Fibroblast of gingiva (primary cell): ENCODE data around the gene NASP.

Experiments used
- DNase-seq: peaks from one replicate; pipeline ENCODE4 v3.0.0-alpha.2; 2011; ENCODE audit warnings: low read depth

The NASP gene, protein sequence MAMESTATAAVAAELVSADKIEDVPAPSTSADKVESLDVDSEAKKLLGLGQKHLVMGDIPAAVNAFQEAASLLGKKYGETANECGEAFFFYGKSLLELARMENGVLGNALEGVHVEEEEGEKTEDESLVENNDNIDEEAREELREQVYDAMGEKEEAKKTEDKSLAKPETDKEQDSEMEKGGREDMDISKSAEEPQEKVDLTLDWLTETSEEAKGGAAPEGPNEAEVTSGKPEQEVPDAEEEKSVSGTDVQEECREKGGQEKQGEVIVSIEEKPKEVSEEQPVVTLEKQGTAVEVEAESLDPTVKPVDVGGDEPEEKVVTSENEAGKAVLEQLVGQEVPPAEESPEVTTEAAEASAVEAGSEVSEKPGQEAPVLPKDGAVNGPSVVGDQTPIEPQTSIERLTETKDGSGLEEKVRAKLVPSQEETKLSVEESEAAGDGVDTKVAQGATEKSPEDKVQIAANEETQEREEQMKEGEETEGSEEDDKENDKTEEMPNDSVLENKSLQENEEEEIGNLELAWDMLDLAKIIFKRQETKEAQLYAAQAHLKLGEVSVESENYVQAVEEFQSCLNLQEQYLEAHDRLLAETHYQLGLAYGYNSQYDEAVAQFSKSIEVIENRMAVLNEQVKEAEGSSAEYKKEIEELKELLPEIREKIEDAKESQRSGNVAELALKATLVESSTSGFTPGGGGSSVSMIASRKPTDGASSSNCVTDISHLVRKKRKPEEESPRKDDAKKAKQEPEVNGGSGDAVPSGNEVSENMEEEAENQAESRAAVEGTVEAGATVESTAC

DNA sequence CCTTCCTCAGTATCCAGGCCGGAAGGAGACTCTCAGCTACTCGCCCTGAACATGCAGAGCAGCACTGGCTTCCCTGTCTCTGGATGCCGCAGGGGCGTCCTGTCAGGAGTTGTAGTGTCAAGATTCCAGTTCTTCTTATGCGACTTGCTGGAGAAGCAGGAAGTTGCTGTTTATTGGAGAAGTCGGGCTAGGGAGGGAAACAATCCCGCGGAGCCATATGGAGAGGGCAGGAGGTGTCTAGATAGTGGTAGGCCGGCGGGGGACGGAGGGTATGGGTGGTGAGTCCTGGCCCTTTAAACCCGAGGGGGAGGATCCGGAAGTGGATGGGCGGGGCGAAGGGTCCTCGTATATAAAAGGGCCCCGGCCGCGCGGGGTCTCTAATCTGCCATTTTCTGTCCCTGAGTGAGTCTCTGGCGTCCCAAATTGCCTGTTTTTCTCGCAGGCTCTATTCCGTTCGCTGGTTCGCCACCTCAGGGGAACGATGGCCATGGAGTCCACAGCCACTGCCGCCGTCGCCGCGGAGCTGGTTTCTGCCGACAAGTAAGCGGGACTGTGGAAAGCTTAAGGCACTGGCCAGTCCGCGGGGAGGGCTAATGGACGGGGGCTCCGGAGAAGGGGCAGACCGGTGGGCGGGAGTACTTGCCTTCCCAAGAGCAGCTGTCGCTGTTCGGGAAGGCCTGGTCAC, at the start of gene NASP:
TSS of gene NASP (plus strand) at position 376 of the 685 bp plus-strand sequence. CDS start at position 482, 106 bp downstream.
- DNase-seq = peak; percentile 72

DNA sequence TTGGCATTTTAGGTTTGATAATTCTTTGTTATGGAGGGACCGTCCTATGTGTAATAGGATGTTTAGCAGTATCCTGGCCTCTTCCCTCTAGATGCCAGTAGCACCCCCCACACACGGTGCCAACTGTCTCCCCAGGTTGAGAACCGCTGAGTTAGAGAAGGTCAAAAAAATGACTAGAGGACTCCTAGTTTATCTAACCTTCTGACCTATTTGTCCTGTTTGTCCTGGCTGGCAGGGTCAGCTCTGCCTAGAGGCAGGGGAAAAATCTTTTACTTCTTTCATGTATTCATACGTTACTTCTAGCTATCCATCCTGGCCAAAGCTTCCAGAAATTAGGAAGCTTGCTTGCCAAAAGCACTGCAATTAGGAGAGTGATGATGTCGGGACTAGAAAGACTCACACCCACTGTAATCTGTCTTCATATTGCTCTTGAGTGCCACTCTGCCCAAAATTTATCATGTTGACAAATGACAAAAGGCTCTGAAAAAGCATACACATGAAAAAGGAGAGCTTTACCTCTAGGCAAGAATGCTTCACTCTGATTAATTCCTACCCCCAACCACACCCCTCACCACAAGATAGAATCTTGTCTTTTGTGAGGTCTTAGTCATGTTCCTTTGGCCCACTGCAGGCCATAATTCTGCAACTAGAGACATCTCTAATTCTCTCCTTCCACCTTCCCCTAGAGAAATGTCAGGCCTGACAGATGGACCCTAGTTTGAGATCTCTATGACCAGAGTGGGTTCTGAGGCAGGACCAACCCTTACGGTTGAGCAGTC, 47.7 kb upstream of the NASP start:
- DNase-seq = no peak

DNA sequence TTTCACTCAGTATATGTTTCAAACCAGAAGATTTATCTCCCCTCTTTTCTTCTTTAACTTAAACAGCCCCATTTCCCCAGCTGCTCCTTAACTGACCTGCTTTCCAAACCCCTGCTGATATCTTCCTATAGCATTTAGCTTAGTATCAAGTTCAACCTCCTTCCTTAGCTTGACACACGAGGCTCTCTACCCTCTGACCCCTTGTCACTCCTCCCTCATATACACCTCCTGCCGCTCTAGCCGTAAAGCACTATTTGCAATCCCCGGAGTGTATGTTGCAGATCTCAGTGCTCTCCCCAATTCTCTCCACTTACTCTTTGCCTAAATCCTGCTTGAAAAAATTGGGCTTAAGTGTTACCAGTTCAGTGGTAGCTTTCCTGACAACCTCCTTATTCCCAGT, 47.0 kb upstream of the NASP start:
- no peak for DNase-seq

DNA sequence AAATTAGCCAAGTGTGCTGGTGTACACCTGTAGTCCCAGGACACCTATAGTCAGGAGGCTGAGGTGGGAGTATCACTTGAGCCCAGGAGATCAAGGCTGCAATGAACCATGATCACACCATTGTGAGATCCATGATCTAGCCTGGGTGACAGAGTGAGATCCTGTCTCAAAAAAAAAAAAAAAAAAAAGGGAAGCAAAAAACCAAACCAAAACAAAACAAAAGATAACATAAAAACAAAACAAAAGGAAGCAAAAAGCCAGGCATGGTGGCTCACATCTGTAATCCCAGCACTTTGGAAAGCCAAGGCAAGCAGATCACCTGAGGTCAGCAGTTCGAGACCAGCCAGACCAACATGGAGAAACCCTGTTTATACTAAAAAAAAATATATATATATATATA, 42.6 kb upstream of the NASP start:
- no peak for DNase-seq

DNA sequence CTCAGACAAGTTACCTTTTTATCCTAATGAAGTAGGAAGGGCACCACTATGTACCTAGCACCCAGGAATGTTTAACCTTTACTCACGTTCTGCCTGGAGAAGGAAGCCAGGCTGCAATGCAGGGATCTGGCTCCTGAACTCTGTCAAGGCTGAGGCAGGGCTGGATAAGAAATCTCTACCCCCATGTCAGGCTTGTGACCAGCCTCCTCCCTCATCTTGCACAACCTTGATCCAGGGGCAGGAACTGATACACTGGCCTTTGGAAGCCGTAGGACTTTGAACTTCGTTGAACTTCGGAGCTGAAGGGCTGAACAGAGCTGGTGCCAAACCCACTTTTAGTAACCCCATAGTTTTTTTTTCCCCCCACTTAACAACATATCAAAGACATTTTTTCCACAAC, 41.2 kb upstream of the NASP start:
- no peak for DNase-seq

DNA sequence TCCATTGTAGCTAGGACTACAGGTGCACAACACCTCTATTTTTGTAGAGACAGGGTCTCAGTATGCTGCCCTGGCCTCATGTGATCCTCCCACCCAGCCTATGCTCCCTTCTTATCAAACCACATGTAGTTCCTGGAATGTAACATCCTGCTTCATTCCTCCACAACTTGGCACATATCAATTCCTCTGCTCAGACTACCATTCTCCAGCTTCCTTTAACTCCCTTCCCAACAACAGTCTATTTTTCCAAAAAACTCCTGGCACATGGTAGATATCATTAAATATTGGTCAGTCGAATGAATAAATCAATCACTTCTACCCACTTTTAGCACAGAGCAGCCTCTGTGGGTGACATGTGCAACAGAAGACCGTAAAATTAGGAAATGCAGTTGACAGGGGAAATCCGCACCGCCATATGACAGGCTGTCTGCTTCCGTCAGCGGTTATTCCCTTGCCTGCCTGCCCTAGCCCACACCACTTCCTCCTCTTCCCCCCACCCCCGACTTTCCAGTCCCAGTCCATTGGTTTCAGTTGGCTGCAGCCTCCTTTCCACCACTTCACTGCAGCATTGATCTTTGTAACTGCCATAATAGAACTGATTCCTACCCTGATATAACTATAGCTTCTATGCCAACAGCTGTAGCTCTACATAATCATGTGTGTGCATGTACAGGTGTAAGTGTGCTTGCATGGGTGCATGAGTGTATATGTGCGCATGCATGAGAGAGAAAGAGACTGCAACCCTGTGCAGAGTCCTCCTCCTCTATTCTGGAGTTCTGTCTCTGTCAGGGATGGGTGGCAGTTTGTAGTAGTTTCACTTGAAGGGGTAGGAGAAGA, 40.0 kb upstream of the NASP start:
- no peak for DNase-seq

DNA sequence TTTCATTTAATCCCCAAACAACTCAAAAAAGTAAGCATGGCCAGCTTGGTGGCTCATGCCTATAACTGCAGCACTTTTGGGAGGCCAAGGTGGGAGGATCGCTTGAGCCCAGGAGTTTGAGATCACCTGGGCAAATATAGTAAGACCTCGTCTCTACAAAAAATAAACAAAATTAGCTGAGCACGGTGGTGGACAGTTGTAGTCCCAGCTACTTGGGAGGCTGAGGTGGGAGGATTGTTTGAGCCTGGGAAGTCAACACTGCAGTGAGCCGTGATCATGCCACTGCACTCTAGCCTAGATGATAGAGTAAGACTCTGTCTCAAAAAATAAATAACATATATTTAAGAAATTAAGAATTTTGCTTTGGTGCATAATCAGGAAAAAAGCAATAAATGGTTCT, 39.3 kb upstream of the NASP start:
- DNase-seq = no peak

DNA sequence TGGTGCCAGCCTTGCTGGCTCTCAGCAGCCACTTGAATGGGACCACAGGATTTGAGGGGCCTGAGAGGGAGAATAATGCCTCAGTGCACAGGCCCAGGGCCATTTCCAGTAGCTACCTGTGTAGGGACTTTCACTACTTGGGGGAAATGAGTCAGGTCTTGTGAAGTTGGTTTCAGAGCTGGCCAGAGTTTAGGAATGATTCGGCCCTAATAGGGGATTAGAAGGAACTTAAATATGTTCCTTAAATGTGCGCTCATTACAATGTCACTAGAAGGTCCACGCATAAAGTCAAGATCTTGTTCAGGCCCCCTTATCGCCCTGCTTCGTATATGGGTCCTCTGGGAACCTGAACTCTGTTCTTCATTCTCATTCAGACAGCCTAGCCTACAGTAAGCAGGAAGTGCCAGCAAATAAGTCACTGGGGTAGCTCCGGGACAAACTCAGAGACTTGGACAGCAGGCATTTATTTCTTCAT, 38.8 kb upstream of the NASP start:
- no peak for DNase-seq

DNA sequence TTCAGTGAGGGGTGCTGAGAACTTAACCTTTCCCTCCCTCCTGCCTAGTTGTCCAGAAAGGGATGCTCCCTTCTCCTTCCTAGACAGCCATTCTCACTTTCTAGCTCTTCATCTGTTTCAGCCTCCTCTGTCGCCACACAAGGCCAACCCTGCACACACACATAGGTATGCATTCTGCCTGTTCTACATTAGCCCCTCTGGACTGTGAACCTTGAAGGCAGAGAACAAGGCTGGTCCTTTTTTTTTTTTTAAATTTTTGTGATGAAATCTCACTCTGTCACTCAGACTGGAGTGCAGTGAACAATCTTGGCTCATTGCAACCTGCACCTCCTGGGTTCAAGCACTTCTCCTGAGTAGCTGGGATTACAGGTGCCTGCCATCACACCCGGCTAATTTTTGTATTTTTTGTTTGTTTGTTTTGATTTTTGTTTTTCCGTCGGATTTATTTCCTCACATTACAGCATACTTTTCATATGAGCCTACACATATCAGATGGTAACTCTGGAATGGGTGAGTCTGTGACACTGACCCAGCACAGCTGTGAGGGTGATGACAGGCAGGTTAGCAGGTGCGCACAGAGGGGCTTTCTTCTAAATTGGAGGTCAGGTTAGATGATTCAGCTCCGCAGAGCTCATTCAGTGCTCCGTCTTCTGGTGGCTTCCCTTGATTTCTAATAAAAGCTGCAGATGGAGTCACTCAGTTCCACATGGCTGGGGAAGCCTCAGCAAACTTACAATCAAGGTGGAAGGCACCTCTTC, 38.1 kb upstream of the NASP start:
- no peak for DNase-seq

DNA sequence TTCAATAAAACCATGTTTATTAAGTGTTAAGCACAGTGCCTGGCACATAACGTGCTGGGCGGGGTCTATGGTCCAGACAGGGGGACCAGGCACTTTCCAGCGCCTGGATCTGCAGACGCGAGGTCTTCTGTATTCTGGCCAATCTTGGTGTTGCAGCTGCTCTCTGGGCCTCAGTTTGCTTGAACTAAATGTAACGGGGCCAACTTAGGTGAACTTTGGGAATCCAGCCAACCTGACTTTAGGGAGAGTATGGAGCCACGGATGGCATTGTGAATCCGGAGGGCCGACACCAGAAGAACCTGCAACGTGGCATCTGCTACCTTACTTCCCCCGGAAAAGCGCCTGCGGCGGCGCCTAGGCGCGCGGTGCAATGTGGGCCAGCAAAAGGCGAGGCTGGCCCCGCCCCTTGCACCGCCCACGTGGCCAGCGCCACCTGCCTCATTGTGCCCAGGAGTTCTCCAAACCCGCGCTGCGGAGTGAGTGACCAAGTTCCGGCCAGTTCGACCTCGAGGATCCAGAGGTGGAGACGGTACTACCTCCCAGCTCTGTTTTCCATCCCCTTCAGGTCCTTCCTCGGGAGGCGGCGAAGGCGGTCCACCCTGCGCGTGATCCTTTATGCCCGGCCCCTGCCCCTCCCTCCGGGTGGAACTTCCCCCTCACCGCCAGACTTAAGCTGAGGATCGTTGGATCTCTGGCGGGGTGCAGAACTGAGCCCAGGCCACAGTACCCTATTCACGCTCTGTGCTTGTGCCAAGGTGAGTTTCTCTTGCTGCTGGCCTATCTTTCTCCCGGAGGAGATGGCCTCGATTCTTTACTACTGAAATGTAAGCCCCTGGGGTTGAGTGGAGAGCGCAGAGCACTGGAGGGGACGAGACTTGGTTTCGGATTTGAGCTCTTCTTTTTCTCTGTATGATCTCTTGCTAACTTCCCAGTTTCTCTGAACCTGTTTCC, 33.2 kb upstream of the NASP start, which contains the start of gene AKR1A1:
TSS of gene AKR1A1 (plus strand) at position 426 of the 951 bp plus-strand sequence. CDS start 10,969 bp downstream, outside the sequence.
- DNase-seq = peak; percentile 73

DNA sequence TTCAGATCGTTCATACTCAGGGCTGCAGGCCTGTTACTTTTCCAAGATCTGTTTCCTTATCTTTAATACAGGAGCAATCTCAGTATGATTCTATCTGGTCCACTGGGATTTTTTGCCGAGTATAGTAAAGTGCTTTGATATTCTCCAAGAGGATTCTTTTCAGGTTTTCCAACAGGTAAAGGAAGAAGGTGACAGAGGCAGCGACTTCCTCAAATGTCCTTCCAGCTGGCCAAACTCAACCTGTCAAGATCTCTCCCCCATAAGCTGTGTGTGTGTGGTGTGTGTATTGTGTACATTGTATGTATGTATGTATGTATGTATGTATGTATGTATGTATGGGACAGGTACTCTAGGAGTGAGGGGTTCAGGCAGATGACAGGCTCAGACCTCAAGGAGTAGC, 32.2 kb upstream of the NASP start:
- DNase-seq = no peak

DNA sequence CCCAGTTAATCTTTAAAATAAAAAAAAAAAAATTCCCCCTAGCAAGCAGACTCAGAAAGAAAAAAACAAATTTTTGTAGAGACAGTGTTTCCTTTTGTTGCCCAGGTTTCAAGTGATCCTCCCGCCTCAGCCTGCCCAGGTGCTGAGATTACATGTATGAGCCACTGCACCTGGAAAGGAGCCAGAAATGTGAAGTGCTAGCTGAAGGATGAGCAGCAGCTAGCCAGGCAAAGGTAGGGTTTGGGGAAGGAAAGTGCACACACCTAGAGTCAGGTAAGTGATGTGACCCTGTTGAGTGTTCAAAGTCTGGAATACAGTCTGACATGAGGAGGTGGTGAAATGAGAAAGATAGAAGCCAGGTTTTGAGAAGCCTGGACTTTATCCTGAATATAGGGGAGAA, 31.5 kb upstream of the NASP start:
- DNase-seq = no peak

DNA sequence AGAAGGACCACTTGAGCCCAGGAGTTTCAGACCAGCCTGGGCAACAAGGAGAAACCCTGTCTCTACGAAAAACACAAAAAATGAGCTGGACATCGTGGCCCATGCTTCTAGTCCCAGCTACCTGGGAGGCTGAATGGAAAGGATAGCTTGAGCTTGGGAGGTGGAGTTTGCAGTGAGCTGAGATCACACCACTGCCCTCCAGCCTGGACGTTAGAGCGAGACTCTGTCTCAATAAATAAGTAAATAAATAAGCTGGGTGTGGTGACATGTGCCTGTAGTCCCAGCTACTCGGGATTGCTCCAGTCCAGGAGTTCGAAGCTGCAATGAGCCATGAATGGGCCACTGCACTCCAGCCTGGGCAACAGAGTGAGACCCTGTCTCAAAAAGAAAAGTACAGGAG, 29.6 kb upstream of the NASP start:
- no peak for DNase-seq

DNA sequence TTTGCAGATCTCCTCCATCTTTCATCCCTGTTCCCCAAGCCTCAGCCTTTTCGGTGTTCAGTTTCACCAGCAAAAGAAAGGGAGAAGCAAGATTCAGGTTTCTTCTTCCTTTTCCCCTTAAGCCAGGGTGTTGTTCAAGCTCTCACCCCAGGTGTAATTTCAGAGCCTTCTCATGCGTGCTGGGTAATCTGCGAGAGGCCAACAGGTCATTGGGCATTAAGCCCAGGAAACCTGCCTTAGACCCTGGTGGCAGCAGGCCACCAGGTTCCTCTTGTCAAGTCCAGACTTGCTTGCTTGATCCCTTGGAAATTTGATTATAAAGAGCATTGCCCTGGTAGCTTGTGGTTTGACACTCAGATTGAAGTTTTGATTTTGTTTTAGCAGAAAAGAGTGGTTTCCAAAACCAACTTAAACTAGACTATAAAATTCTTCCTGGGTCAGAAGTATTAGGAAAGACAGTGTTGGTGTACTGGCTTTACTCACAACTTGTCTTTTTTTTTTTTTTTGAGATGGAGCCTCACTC, 26.4 kb upstream of the NASP start:
- DNase-seq = no peak

DNA sequence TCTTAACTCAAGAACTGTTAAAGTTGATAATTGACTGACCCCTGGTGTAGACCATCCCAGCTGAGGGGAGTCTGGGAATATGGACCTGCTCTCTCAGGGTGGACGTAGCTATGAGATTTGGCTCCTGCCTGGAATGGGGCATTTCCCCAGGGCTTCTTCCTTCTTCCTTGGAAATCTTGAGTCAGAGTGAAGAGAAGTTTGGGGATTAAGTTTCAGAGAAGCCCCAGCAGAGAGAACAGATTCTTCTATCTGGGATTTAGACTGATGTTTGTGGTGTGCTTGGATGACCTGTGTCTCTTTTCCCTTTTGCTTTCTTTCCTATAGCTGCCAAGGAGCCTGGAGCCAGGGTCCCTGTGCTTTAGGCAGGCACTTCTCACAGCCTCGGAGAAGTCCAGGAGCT, 20.0 kb upstream of the NASP start:
- peak; percentile 59 for DNase-seq

DNA sequence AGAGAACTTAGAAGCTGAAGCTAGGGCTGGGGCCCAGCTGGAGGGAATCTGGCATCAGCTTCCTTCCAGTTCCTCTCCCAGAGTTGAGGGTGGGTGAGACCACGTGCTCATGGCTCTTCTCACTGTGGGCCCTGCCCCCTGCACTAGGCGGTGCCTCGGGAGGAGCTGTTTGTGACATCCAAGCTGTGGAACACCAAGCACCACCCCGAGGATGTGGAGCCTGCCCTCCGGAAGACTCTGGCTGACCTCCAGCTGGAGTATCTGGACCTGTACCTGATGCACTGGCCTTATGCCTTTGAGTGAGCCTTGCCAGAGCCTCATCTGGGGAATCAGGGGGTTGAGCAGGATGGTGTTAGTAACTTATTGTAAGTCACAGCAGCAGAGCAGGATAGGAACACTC, 17.1 kb upstream of the NASP start:
- DNase-seq = no peak

DNA sequence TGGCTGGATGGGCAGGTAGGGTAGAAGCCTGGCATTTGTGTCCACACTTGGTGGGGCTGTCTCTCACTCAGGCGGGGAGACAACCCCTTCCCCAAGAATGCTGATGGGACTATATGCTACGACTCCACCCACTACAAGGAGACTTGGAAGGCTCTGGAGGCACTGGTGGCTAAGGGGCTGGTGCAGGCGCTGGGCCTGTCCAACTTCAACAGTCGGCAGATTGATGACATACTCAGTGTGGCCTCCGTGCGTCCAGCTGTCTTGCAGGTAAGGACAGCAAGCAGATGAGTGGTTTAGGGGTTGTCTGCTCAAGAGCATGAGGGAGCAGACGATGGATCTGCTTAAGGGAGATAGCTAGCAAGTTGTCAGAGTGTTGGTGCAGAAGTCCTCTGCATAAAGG, 15.9 kb upstream of the NASP start:
- DNase-seq = no peak

DNA sequence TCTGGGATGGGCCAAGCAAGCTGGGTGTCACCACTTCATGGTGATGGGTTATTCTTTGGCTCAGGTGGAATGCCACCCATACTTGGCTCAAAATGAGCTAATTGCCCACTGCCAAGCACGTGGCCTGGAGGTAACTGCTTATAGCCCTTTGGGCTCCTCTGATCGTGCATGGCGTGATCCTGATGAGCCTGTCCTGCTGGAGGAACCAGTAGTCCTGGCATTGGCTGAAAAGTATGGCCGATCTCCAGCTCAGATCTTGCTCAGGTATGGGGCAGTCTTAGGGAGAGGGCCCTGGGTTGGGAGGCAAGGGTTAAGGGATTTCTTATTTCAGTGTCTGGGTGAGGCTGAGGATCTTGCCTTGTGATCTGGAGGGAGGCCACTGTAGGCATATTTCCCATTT, 15.4 kb upstream of the NASP start:
- no peak for DNase-seq

DNA sequence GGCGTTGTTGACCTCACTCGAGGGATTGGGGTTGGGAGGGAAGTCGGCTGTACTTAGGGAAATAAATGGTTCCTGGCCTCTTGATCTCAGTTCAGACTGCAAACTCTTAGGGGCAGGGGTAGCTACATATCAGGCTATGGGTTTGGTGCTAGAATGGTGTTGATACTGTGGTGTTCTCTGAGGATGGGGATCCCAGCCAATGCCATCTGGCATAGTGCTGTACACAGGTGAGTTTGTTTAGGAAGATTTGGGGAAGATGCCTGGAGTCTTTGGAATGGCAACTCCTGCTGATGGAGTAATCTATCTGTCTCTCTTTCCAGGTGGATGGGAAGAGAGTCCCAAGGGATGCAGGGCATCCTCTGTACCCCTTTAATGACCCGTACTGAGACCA, 14.3 kb upstream of the NASP start:
- DNase-seq = no peak
